ENCODE measurements around the gene TEX22.

Gene TEX22

GRCh38 chr14:105439710-105440553 is 41.6 kb downstream of the TEX22 start:
- DNase-seq (ENCODE audit: low read depth in 2 of 2) = no peak

DNA sequence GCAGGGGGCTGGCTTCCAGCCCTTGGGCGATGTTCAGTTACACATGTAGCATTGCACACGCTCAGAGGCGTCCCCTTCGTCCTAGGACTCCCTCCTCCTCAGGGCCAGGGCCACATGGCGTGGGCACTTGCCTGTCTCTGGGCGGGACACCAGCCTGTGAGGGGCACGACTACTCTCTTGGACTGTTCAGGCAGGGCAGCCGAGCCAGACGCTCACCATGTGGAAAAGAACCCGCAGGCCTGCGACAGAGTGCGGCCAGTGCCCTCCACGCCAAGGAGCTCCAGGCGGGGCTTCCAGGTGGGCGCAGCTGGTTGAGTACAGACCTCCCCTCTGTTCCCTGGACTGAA is 42.2 kb downstream of the TEX22 start:
- DNase-seq (ENCODE audit: low read depth in 2 of 2) = no peak

GRCh38 chr14:105440992-105441391 is 42.7 kb downstream of the TEX22 start:
- DNase-seq (ENCODE audit: low read depth in 2 of 2) = no peak

GRCh38 chr14:105442125-105442524 is 43.8 kb downstream of the TEX22 start:
- DNase-seq (ENCODE audit: low read depth in 2 of 2) = no peak

GRCh38 chr14:105442834-105443233 is 44.5 kb downstream of the TEX22 start:
- DNase-seq (ENCODE audit: low read depth in 2 of 2) = no peak

GRCh38 chr14:105444859-105445258 is 46.5 kb downstream of the TEX22 start:
- DNase-seq (ENCODE audit: low read depth in 2 of 2) = no peak

GRCh38 chr14:105445290-105445689 is 47.0 kb downstream of the TEX22 start:
- no peak for DNase-seq (ENCODE audit: low read depth in 2 of 2)

DNA sequence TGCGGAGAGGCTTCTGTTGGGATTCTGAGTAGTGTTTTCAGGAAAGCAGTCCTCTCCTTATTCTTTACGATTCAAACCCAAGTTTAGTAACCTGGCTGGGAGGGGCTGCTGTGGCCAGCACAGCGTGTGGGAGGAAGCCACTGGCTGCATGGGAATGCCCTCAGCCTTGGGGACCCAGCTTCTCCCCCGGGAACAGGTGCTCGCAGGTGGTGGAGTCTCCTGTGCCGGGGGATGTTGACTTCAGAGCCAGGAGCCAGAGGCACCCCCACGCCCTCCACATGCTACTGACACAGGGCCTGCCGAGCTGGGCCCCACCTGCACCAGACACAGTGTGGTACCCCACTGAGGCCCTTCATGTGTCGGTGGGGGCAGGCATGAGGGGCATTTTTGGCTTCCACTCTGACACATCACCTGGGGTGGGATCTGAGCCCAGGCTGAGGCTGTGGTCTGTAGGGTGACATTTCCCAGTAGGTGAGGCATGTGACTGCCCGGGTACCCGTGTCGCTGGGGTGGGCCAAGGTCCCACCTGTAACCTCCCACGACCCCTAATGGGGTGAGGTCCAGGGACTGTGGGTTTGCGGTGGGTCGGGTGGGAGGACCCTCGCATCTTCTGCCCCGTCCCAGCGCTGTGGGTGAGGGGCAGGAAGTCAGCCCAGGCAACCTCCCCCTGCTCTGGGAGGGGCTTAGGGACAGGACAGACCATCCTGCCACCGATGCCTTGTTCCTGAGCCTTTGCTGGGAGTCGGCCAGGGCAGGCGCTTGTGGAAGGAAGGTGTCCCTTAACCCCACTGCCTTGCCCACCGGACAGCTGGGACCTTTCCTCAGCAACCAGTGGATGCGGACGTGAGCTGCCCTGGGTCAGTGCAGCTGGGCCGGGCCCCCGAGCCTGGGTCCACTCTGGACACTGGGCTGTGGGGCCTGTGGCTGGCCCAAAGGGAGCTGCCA is 47.8 kb downstream of the TEX22 start:
- no peak for DNase-seq (ENCODE audit: low read depth in 2 of 2)

GRCh38 chr14:105446971-105447370 is 48.6 kb downstream of the TEX22 start:
- no peak for DNase-seq (ENCODE audit: low read depth in 2 of 2)

DNA sequence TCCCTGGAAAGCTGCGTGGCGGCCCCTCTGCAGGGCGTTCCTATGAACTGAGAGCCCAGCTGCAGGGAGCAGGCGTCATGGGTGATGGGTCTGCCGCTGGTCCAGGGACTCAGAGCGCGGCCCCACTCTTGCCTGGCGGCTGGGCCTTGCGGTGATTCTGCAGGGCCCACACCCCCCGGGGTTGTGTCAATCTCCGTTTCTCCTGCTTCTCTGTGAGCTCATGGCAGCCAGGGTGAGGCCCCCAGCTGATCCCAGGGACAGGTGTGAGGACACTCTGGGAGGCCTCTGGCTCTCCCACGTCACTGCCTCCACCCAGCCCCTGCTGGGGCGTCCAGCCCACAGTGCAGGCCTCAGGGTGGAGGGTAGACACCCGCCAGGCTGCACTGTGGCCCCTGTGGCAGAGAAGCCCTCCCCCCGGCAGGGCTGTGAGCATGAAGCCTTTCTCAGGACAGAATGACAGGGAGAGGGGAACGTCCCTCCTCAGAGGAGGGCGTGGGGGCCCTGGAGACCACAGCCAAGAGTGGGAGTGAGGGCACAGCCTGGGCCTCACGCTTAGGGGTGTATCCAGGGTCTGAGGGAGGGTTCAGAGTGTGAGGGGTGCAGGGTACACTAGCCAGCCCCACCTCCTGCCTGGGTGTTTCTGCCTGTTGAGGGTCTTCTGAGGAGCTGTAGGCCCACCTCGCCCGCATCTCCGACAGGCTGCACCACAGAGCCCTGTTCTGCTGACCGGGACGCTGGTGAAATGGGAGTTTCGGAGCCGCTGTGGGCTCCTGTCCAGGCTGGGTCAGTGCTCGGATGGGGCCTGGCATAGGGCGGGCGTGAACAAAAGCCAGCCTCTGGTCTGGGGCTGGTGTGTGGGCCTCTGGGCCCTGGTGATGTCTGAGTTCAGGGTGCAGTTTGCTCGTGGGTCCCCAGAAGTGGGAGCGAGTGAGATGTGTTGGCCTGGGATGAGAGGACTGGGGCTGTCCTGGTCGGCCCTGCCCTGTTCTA is 49.6 kb downstream of the TEX22 start:
- DNase-seq (ENCODE audit: low read depth in 2 of 2) = no peak

DNA sequence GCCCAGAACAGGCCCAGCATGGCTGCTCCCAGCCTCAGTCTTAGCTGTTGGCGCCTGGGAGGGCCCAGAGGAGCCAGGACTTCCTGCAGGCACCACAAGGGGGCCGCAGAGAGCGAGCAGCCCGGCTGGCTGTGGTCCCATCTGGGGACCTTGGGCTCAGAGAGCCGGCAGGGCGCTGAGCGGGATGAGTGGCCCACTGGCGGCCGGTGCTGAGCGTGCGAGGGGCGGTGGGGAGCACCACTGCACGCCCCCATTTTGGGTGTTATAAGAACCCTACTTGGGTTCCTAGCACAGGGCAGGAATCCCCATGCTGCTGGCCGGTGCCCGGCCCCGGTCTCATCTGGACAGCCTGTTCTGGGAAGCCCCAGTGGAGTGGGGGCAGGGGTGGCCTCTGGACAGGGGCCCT is 50.4 kb downstream of the TEX22 start:
- peak; percentile 36 to 42 for DNase-seq (ENCODE audit: low read depth in 2 of 2)

DNA sequence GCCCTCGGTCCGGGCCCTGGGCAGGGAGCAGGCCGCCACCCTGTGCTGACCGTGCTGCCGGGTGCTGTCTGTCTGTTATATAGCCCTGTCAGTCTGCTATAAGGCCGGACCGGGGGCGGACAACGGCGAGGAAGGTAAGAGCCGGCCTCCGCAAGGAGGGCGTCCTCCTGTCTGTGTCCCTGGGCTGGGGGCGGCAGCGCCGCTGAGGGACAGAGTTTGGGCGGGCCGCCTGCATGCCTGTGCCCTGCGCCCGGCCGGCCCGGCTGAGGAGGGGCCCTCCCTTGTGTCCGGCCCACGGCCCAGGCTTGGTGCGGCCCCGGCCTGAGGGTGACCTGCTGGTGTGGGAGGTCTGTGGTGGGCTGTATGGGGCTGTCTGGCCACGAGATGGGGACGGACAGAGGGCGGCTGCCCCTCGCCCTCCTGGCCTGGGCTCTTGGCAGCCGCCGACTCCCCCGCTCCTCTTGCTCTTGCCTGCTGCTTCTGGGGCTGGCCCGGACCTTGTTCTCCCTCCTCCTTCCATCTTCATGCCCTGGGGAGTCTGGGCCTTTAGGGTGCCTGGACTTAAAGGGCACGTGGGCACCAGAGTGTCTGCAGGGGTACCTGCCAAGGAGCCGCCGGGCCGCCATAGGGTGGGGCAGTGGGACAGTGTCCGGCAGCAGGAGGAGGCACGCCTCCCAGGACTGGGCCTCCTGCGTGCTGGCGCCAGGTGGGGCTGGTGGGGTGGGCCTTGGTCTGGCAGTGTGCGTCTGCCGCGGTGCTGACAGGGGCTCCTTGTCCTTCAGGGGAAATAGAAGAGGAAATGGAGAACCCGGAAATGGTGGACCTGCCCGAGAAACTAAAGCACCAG is 51.2 kb downstream of the TEX22 start:
- no peak for DNase-seq (ENCODE audit: low read depth in 2 of 2)

GRCh38 chr14:105450123-105450505 is 51.8 kb downstream of the TEX22 start:
- DNase-seq (ENCODE audit: low read depth in 2 of 2) = no peak

DNA sequence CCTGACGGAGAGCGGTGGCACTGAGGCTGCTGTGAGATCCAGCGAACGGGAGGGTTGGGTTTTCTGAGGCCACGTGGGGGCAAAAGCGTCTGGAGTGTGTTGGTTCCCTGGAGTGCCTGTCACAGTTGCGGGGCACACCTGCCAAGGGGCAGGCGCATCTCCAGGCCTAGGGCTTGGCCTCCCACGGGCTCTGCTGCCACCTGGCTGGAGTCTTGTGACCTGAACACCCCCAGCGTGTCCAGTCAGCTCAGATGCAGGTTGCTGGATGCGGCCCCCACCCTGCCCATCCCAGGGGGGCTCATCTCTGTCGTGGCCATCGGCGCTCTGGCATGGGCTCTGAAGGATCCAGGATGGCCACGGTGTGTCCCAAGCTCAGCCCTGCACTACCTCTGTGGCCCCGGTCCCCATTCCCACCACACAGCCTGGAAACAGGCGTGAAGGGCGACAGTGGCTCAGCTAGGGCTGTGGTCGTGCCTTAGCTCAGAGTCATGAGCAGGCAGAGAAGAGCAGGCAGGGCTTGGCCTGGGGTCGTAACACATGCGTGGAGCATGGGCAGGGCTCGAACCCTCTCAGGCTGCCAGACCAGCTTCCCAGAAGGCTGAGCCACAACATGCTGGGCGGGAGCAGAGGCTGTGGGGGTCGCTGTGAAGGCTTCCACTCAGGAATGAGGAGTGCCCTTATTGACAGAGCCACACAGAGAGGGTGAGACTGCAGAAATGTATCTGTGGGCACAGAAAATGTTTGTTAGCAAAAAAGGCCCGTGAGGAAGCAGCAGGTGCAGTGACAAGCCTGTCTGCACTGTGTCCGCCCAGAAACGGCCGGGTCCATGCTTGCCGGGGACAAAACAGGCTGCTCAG is 52.8 kb downstream of the TEX22 start:
- no peak for DNase-seq (ENCODE audit: low read depth in 2 of 2)

GRCh38 chr14:105452963-105453362 is 54.6 kb downstream of the TEX22 start:
- DNase-seq (ENCODE audit: low read depth in 2 of 2) = no peak

GRCh38 chr14:105453847-105454246 is 55.5 kb downstream of the TEX22 start:
- DNase-seq (ENCODE audit: low read depth in 2 of 2) = no peak

DNA sequence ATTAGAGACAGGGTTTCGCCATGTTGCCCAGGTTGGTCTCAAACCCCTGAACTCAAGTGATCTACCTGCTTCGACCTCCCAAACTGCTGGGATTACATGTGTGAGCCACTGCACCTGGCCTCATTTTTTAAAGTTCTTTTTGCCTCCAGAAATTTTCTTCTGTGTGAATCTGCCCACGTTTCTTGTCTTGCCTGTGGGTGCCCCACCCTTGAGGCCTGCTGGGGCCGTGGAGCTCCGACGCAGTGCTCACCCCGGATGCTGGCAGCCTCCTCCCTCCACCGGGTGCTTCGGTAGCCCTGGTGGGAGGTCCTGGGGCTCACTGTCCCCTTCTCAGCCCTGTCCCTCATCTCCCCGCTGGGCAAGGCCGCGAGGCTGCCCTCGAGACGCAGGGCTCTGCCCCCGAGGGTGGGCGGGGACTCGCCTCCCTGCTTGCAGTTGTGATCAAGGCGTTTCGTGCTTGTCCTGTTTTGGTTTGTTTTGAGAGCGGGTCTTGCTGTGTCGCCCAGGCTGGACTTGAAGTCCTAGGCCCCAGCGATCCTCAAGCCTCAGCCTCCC is 56.8 kb downstream of the TEX22 start:
- no peak for DNase-seq (ENCODE audit: low read depth in 2 of 2)

DNA sequence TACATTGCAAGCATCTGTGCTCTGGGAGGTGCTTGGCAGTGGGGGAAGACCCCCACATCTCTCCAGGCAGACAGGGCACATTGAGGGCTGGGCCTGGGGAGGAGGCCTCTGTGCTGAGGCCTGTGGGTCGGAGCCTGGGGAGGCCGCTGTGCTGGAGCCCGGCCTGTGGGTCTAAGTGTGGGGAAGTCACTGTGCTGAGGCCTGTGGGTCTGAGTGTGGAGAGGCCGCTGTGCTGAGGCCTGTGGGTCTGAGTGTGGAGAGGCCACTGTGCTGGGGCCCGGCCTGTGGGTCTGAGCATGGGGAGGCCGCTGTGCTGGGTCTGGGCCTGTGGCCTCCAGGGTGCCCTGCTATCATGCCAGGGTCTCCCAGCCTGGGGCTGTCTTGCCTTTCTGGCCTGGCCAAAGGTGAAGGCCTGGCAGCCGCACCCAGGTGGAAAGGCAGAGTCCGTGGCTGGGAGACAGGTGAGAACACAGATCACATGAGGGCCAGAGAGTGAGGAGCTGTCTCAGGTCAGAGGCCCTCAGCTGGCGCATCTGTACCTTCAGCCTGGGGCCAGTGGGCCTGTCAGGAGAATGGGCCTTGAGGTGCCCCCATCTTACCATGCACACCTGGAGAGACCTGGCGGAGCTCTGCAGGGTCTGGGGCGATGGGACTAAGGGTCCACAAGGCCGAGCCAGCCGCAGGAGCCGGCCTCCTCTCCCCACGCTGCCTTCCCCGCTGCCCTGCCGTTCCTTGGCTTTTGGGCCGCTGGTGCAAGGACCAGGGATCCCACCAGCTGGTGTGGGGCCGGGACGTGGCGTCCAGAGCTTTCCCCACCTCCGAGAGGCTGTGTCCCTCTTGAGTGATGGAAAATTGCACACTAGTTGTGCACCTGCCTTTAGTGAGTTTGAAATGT is 57.7 kb downstream of the TEX22 start:
- DNase-seq (ENCODE audit: low read depth in 2 of 2) = no peak
